HepG2 (cell line): ENCODE results near the gene RNASE7. TPM values are rescaled to one million over a fixed set of nuclear protein-coding genes. Genes with fewer than 3 reads are reported as not detected.

Experiments
- AHDC1 ChIP-seq: sonication (generic); formaldehyde crosslinking; IDR thresholded peaks from 2 replicates; pipeline ENCODE4 v1.5.1; 2020; ENCODE audit warnings: mild to moderate bottlenecking, missing genetic modification reagents, borderline replicate concordance
- ARID2 ChIP-seq: sonication (generic); formaldehyde crosslinking; IDR thresholded peaks from 2 replicates; pipeline ENCODE4 v1.8.1; 2022; ENCODE audit warnings: mild to moderate bottlenecking, missing genetic modification reagents, borderline replicate concordance
- CSRNP2 ChIP-seq: sonication (generic); formaldehyde crosslinking; conservative IDR thresholded peaks from 2 replicates; pipeline ENCODE4 v1.8.0; 2022; ENCODE audit warnings: low read depth, missing genetic modification reagents
- ELF3 ChIP-seq: IDR thresholded peaks from 2 replicates; pipeline ENCODE4 v1.6.1; 2016; ENCODE audit warnings: missing genetic modification reagents, missing compliant biosample characterization
- GLMP ChIP-seq: sonication (generic); formaldehyde crosslinking; IDR thresholded peaks from 2 replicates; pipeline ENCODE4 v1.9.0; 2021; ENCODE audit warnings: missing genetic modification reagents, mild to moderate bottlenecking, borderline replicate concordance
- HDAC2 ChIP-seq: sonication (generic); formaldehyde crosslinking; IDR thresholded peaks from 2 replicates; pipeline ENCODE4 v1.4.0; 2020; ENCODE audit warnings: missing genetic modification reagents
- HNRNPUL1 ChIP-seq: fragments of 200-400 bp; formaldehyde crosslinking; IDR thresholded peaks from 2 replicates; pipeline ENCODE4 v1.6.1; 2017; ENCODE audit warnings: low read depth, mild to moderate bottlenecking, low read length, moderate library complexity
- HOXA7 ChIP-seq: sonication (generic); formaldehyde crosslinking; IDR thresholded peaks from 2 replicates; pipeline ENCODE4 v1.8.1; 2022; ENCODE audit warnings: mild to moderate bottlenecking, missing genetic modification reagents, moderate library complexity
- SRSF9 ChIP-seq: fragments of 200-400 bp; formaldehyde crosslinking; IDR thresholded peaks from 2 replicates; pipeline ENCODE4 v1.6.1; 2018; ENCODE audit warnings: borderline replicate concordance, mild to moderate bottlenecking, low read depth, low read length; ENCODE audit not compliant: insufficient read depth, poor library complexity, severe bottlenecking
- TBX2 ChIP-seq: sonication (generic); formaldehyde crosslinking; IDR thresholded peaks from 2 replicates; pipeline ENCODE4 v1.5.0; 2020; ENCODE audit warnings: missing genetic modification reagents, mild to moderate bottlenecking, borderline replicate concordance
- TERF1 ChIP-seq: sonication (generic); formaldehyde crosslinking; IDR thresholded peaks from 2 replicates; pipeline ENCODE4 v1.8.0; 2022; ENCODE audit warnings: mild to moderate bottlenecking, missing genetic modification reagents, moderate library complexity
- ZFP1 ChIP-seq: IDR thresholded peaks from 2 replicates; pipeline ENCODE4 v1.6.1; 2016
- ZFX ChIP-seq: sonication (generic); formaldehyde crosslinking; IDR thresholded peaks from 2 replicates; pipeline ENCODE4 v1.4.0; 2020; ENCODE audit warnings: mild to moderate bottlenecking, low read depth, missing genetic modification reagents, moderate library complexity
- ZNF136 ChIP-seq: sonication (generic); formaldehyde crosslinking; IDR thresholded peaks from 2 replicates; pipeline ENCODE4 v1.8.1; 2022; ENCODE audit warnings: low read depth, mild to moderate bottlenecking, moderate library complexity, missing genetic modification reagents
- ZNF414 ChIP-seq: sonication (generic); formaldehyde crosslinking; IDR thresholded peaks from 2 replicates; pipeline ENCODE4 v1.5.0; 2020; ENCODE audit warnings: missing genetic modification reagents
- ZNF460 ChIP-seq: sonication (generic); formaldehyde crosslinking; IDR thresholded peaks from 2 replicates; pipeline ENCODE4 v1.5.1; 2020; ENCODE audit warnings: missing genetic modification reagents, mild to moderate bottlenecking, borderline replicate concordance
- ZNF546 ChIP-seq: sonication (generic); formaldehyde crosslinking; conservative IDR thresholded peaks from 2 replicates; pipeline ENCODE4 v1.8.1; 2023; ENCODE audit warnings: mild to moderate bottlenecking, missing genetic modification reagents
- ZNF652 ChIP-seq: IDR thresholded peaks from 2 replicates; pipeline ENCODE4 v1.6.1; 2016; ENCODE audit warnings: low read depth, borderline replicate concordance
- polyA plus RNA-seq, 8 experiments: library from polyadenylated mRNA; depleted of rRNA in 3 of 8; stranded (reverse) in 7 of 8; unstranded in 1 of 8; fragments of >200 nt; fragmentation: Illumina TruSeq in 4 of 8; extraction: Trizol in 4 of 8; gene quantifications; 2 replicates each; pipeline versions ENCODE4 v1.2.1 to v1.2.3, GENCODE V29; 2011 to 2016; ENCODE audit warnings: low read depth in 4 of 8, missing spikeins in 1 of 8, mixed read lengths in 1 of 8; ENCODE audit not compliant: insufficient read depth in 1 of 8
- total RNA-seq, 5 experiments: library from RNA; depleted of rRNA; stranded (reverse); fragments of >200 nt; fragmentation: Illumina TruSeq; extraction: Trizol; gene quantifications; 2 replicates each; pipeline ENCODE4 v1.2.3, GENCODE V29; 2016; ENCODE audit warnings: low read depth in 1 of 5

RNASE7 gene
- total and polyA plus RNA-seq, 2 of the 13 experiments (the other 11 are each of a cell fraction or from before 2014, with no cell fraction given), result 0.04 TPM; not detected in 1

GRCh38 chr14:21069388-21070082 is 27.4 kb downstream of the RNASE7 start (continued):
- peak; percentile 79 for TF ChIP-seq ZFX
- TF ChIP-seq ELF3 (CRISPR knock-in tag), result no peak; the same call in 1 of the 2 replicates
- no peak for TF ChIP-seq ZNF414 (CRISPR knock-in tag)
- no peak for TF ChIP-seq ZNF652 (CRISPR knock-in tag)
- no peak for TF ChIP-seq ARID2 (CRISPR knock-in tag)
- TF ChIP-seq TBX2 (CRISPR knock-in tag), result peak; percentile 74
- no peak for TF ChIP-seq ZFP1 (CRISPR knock-in tag)
- TF ChIP-seq AHDC1, result peak; percentile 55; the same call in 1 of the 2 replicates
- 0 out of 2 replicates have a peak, but pooled peaks have one; percentile 54 for TF ChIP-seq CSRNP2 (CRISPR knock-in tag)
- no peak; the same call in 1 of the 2 replicates for TF ChIP-seq HDAC2
- no peak for TF ChIP-seq SRSF9
- peak; percentile 47; the same call in 1 of the 2 replicates for TF ChIP-seq ZNF136 (CRISPR knock-in tag)
- no peak for TF ChIP-seq GLMP (CRISPR knock-in tag)
- no peak for TF ChIP-seq HOXA7 (CRISPR knock-in tag)
- TF ChIP-seq ZNF546 (CRISPR knock-in tag), result 0 out of 2 replicates have a peak, but pooled peaks have one; percentile 7
- TF ChIP-seq TERF1 (CRISPR knock-in tag), result no peak
- TF ChIP-seq ZNF460 (CRISPR knock-in tag), result peak; percentile 41; the same call in 1 of the 2 replicates
- no peak for TF ChIP-seq HNRNPUL1
